GM12873 (cell line): ENCODE results near the gene ALKBH4.

Experiments
- TF ChIP-seq, protein P1 (sequence below): IDR thresholded peaks from 2 replicates; pipeline ENCODE4 v1.5.1; 2012; ENCODE audit warnings: low read depth, mild to moderate bottlenecking, moderate library complexity, low read length, control low read depth; ENCODE audit not compliant: insufficient read depth; ENCODE audit errors: missing control alignments

ALKBH4 gene

DNA sequence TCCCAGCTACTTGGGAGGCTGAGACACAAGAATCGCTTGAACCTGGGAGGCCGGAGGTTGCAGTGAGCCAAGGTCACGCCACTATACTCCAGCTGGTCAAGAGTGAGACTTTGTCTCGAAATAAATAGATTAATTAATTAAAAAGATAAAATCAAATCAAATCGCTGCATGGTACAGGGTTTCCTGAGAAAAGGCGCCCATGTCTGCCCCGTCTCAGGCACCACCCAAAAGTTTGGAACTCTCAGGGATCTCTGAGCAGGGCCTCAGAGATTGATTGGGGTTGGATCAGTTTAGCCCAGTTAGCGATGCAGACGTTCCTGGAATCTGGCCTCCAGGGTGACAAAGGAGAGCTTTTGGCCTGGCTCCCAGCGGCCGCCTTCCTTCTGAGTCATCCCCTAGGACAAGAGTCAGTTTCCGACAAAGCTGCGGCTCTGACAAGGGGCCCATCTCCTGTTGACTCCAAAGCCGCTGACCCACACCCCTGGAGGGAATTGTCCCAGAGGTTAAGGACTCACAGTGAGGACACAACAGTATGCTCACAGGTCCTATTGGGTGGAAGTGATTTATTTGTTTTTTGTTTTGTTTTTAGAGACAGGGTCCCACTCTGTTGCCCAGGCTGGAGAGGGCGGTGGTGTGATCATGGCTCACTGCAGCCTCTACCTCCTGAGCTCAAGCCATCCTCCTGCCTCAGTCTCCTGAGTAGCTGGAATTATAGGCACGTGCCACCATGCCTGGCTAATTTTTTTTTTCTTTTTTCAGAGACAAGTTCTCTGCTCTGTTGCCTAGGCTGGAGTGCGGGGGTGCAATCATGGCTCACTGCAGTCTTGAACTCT lies 24.5 kb downstream of the ALKBH4 start:
- TF ChIP-seq, protein P1, sequence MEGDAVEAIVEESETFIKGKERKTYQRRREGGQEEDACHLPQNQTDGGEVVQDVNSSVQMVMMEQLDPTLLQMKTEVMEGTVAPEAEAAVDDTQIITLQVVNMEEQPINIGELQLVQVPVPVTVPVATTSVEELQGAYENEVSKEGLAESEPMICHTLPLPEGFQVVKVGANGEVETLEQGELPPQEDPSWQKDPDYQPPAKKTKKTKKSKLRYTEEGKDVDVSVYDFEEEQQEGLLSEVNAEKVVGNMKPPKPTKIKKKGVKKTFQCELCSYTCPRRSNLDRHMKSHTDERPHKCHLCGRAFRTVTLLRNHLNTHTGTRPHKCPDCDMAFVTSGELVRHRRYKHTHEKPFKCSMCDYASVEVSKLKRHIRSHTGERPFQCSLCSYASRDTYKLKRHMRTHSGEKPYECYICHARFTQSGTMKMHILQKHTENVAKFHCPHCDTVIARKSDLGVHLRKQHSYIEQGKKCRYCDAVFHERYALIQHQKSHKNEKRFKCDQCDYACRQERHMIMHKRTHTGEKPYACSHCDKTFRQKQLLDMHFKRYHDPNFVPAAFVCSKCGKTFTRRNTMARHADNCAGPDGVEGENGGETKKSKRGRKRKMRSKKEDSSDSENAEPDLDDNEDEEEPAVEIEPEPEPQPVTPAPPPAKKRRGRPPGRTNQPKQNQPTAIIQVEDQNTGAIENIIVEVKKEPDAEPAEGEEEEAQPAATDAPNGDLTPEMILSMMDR, result no peak

DNA sequence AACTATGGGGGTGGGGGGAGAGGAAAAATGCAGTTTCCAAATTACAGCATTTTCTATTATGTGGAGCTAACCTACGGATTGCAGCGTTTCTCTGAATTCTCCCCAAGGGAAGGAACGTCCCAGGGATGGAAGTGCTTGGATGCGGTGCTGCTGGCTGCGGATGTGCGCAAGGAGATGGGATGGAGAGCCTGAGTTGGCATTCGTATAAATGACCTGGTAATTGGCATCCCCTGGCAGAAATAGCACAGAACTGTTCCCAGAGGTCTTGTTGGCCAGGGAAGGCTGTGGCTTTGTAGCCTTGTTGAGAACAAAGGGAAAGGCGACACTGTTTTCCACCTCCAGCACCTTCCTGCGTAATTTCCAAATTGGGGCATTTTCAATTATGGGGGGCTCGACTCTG lies 28.5 kb downstream of the ALKBH4 start:
- TF ChIP-seq, protein P1, result no peak

DNA sequence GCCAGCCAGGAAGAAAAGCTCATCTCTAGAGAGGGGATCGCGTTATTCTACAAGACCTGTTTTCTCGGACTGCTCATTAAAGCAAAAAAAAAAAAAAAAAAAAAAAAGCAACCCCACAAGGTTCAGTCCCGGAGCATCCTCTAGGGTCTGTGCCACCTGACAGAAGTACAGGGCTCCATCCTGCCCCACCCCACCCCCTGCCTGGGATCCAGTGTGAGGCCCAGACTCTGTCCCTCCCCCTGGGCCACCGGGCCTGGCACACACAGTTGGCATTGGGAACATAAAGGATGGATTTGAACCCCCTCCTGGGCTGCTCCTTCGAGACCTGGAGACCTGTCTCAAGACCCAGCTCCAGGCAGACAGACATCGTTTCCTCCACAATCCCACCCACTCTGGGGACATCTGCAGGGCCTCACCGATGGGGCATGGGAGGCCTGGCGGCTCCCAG lies 30.6 kb downstream of the ALKBH4 start:
- TF ChIP-seq, protein P1, result no peak

DNA sequence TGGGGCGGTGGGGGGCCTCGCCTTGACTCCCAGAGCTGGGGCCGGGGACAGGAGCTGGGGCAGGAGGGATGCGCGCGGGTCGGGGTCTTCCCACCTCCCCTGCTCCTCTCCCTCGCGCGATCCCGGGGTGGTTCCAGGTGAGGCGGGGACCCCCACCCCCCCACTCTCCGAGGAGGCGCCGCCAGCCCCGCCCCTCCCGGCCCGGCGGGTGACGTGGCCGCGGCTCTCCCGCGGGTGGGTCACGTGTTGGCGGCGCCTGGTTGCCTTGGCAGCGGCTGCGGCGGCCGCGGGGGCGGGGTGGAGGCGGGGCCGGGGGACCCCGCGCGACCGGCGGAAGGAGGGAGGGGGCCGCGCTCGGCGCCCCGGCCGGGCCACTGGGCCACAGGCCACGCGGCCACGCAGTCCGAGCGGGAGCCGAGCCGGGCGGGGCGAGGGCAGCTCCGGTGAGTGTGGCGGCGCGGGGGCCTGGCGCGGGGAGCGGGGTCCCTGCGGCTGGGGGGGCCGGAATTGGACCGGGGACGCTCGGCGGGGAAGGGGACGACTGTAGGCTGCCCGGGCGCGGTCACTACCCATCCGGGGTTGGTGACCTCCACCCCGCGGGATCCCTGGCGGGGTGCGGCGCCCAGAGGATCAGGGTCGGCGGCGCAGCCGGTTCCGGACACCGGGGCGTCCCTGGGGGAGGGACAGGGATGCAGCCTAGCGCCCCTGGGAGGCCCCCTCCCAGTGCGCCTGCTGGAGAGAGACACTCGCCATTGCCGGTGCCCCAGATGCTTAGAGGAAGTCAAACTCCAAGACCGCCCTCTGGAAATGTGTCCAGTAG lies 31.2 kb downstream of the ALKBH4 start, which contains the start of gene ORAI2:
Gene ORAI2, plus strand, starts transcription at position 357 of the 820 bp plus-strand sequence. CDS start 5,382 bp downstream, outside the sequence.
- TF ChIP-seq, protein P1, result no peak

DNA sequence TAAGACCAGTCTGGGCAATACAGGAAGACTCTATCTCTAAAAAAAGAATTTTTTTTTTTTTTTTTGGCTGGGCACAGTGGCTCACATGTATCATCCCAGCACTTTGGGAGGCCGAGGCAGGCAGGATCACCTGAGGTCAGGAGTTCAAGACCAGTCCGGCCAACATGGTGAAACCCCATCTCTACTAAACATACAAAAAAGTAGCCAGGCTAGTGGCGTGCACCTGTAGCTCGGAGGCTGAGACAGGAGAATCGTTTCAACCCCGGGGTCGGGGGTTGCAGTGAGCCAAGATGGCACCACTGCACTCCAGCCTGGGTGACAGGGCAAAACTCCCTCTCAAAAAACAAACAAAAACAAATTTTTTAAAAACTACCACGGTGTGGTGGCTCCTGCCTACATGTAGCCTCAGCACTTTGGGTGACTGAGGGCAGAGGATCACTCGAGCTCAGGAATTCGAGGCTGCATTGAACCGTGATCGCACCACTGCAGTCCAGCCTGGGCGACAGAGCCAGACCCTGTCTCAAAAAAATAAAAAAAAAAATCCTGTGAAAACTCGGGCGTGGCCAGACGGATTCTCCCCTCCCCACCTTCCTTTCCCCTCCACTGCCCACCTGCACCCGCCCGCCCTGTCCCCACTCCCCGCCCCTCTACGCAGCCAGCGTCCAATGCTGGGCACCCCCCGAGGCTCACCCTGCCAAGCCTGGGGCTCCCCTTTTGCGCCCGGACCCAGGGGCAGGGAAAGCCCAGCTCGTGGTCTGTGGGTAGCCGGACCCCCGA lies 32.0 kb downstream of the ALKBH4 start:
- TF ChIP-seq, protein P1, result no peak

DNA sequence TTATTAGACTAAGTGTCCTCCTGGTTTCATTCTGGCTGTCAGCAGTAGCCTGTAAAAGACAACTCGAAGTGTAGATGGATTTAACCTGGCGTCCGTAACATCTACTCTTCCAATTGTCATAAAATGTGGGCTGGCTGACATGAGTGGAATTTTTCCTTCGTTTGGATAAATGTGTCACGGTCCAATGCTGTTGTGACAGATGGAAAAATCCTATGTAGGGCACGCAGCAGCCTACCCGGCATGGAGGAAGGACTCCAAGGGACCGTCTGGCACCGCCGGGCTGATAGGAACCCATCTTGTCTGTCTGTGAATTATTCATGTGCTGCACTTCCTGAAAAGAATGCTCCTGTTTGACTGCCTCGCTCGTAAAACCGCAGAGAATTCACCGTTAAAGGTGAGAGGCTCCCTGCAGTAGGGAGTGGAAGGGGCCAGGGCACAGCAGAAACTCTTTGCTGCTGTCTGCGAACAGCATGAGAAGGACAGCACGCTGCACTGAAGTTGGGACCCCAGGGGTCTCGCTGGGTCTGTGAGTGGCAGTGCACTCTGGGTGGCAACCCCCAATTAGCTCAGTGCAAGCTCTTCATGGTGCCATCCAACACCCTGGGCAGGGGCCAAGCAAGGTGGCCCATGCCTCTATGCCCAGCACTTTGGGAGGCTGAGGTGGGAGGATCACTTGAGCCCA lies 32.9 kb downstream of the ALKBH4 start:
- TF ChIP-seq, protein P1, result no peak
